Activated B cell treated with CpG ODN at 0.5 μM for 24 hours (primary cell): Measurements from ENCODE around the gene CARD10. TPM values are rescaled to one million over a fixed set of nuclear protein-coding genes. Genes with fewer than 3 reads are reported as not detected.

ENCODE experiments used
- ATAC-seq: fragments of 200-7000 bp; cut with Tn5 transposase; one replicate; pipeline ENCODE4 v1.10.0; 2021; ENCODE audit warnings: low read depth, mild to moderate bottlenecking, moderate library complexity
- CTCF ChIA-PET: fragments of 350-600 bp; sonication (Branson Sonifier 250); formaldehyde crosslinking; loops from one replicate; lab custom pipeline; 2021; ENCODE audit warnings: antibody characterized with exemption; lab: Charles Lee
- POLR2A ChIA-PET: fragments of 350-600 bp; sonication (Branson Sonifier 250); formaldehyde crosslinking; loops from one replicate; lab custom pipeline; 2021; ENCODE audit warnings: antibody characterized with exemption; lab: Charles Lee
- DNase-seq: peaks from one replicate; pipeline ENCODE4 v3.0.0; 2022
- H3K27ac Mint-ChIP-seq: one replicate; pipeline ENCODE4 v1.8.0; 2020; ENCODE audit warnings: mixed read lengths
- H3K27me3 Mint-ChIP-seq: one replicate; pipeline ENCODE4 v1.8.0; 2021; ENCODE audit warnings: mixed read lengths
- H3K36me3 Mint-ChIP-seq: one replicate; pipeline ENCODE4 v1.8.0; 2021; ENCODE audit warnings: low read depth, mixed read lengths
- H3K4me1 Mint-ChIP-seq: one replicate; pipeline ENCODE4 v1.8.0; 2021; ENCODE audit warnings: mixed read lengths
- H3K4me3 Mint-ChIP-seq: one replicate; pipeline ENCODE4 v1.8.0; 2020; ENCODE audit warnings: mild to moderate bottlenecking, mixed read lengths
- H3K9me3 Mint-ChIP-seq: one replicate; pipeline ENCODE4 v1.8.0; 2020; ENCODE audit warnings: mixed read lengths
- CTCF ChIP-seq: fragments of 200-600 bp; IDR thresholded peaks from one replicate; pipeline ENCODE4 v1.8.0; 2022; ENCODE audit warnings: antibody characterized with exemption, mild to moderate bottlenecking
- intact Hi-C: fragments of 100-400 bp; cut with micrococcal nuclease; formaldehyde crosslinking; loops from one replicate; pipeline ENCODE4 v1.15.1; 2024
- total RNA-seq: library from RNA; stranded (reverse); gene quantifications from 2 replicates; pipeline ENCODE4 v1.2.3, GENCODE V29; 2022

The CARD10 gene
- total RNA-seq, 1 donor from 2014 or later: not detected

GRCh38 chr22:37514526-37515051 lies 4.6 kb downstream of the CARD10 start:
- Mint-ChIP-seq H3K27ac (no peak overlapping the region), H3K4me1 (peaks cover 4% of the 10 kb centered on the region), H3K27me3 (peaks cover 26% of the 10 kb centered on the region), H3K9me3 (peaks cover 2% of the 10 kb centered on the region), H3K36me3 (no peaks in the 10 kb centered on the region), H3K4me3 (no peak overlapping the region)
- DNase-seq: no peak
- no peak for TF ChIP-seq CTCF
- ChIA-PET POLR2A (no interaction called here), CTCF (no interaction called here)
- ATAC-seq: no peak
- intact Hi-C loops: no loop called here

GRCh38 chr22:37511395-37512104 lies 7.7 kb downstream of the CARD10 start:
- H3K27me3 Mint-ChIP-seq: peaks cover 19% of the 10 kb centered on the region
- H3K4me3 Mint-ChIP-seq: no peak overlapping the region
- no peaks in the 10 kb centered on the region for H3K36me3 Mint-ChIP-seq
- POLR2A ChIA-PET: no interaction called here
- no peak for DNase-seq
- no peak overlapping the region for H3K27ac Mint-ChIP-seq
- H3K9me3 Mint-ChIP-seq: peaks cover 2% of the 10 kb centered on the region
- CTCF ChIA-PET: interaction anchor here (0.8 kb wide), 1 partner anchor 39 kb away, joined by 3 read pairs; no protein-coding TSS in a partner anchor
- intact Hi-C loops: no loop called here
- no peak for ATAC-seq
- H3K4me1 Mint-ChIP-seq: no peaks in the 10 kb centered on the region
- TF ChIP-seq CTCF: no peak

GRCh38 chr22:37510091-37510490 lies 9.1 kb downstream of the CARD10 start:
- ChIA-PET CTCF (no interaction called here), POLR2A (no interaction called here)
- no peaks in the 10 kb centered on the region for H3K36me3 Mint-ChIP-seq
- H3K9me3 Mint-ChIP-seq: no peaks in the 10 kb centered on the region
- no peak for TF ChIP-seq CTCF
- intact Hi-C loops: no loop called here
- H3K27ac Mint-ChIP-seq: no peak overlapping the region
- H3K4me1 Mint-ChIP-seq: no peaks in the 10 kb centered on the region
- no peak for ATAC-seq
- H3K27me3 Mint-ChIP-seq: peaks cover 19% of the 10 kb centered on the region
- no peak for DNase-seq
- no peak overlapping the region for H3K4me3 Mint-ChIP-seq

GRCh38 chr22:37509059-37509860 lies 10.0 kb downstream of the CARD10 start:
- DNase-seq (no peak), ATAC-seq (no peak)
- Mint-ChIP-seq H3K9me3 (no peaks in the 10 kb centered on the region), H3K27me3 (peaks cover 21% of the 10 kb centered on the region), H3K4me3 (no peak overlapping the region), H3K36me3 (no peaks in the 10 kb centered on the region), H3K27ac (no peak overlapping the region), H3K4me1 (no peaks in the 10 kb centered on the region)
- ChIA-PET POLR2A (no interaction called here), CTCF (no interaction called here)
- TF ChIP-seq CTCF: no peak
- intact Hi-C loops: no loop called here

GRCh38 chr22:37508431-37508992 lies 10.7 kb downstream of the CARD10 start:
- Mint-ChIP-seq H3K27ac (no peak overlapping the region), H3K4me3 (no peak overlapping the region), H3K27me3 (peaks cover 21% of the 10 kb centered on the region), H3K9me3 (no peaks in the 10 kb centered on the region), H3K36me3 (no peaks in the 10 kb centered on the region), H3K4me1 (no peaks in the 10 kb centered on the region)
- TF ChIP-seq CTCF: no peak
- DNase-seq (no peak), ATAC-seq (no peak)
- POLR2A ChIA-PET: no interaction called here
- intact Hi-C loops: no loop called here
- CTCF ChIA-PET: no interaction called here
